ENCODE data around the gene ABCC6. TPM values are rescaled to one million over a fixed set of nuclear protein-coding genes. Genes with fewer than 3 reads are reported as not detected.

Gene ABCC6
- total RNA-seq, 1 experiment from 2014 or later: 2.9 TPM

DNA sequence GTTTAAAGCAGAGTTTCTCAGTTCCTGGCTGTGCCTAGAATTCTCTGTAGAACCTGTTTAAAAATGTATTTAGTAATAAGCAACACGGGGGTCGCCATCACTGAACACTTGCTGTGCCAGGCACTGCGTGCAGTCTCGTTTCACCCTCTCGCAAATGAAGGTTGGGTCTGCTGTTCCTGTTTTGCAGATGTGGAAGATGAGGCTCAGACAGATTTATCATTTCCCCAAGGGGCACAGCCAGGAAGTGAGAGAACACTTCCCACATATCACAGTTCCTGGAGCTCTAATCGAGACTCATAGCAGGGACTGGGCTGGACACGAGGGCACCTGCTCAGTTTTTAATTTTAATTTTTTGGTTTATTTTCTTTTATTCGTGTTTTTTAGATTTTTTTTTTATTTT is 122.7 kb downstream of the ABCC6 start:
- DNase-seq (ENCODE audit: low read depth, low spot score): no peak
- no peaks in the 10 kb centered on the region for H3K9me3 ChIP-seq (ENCODE audit: control insufficient read depth, insufficient read depth, low read depth, low read length)
- no peak for ATAC-seq
- BruUV-seq (replicated peaks): no TSS peak
- H3K27me3 ChIP-seq (ENCODE audit: control insufficient read depth, insufficient read depth, low read length): no peaks in the 10 kb centered on the region
- in situ Hi-C loops (cut with HindIII; ENCODE audit: low pct_unique_long_range_greater_than_20kb, low sequenced_read_pairs): no loop called here
- ChIA-PET CTCF (no interaction called here), POLR2A (no interaction called here)
- no peak overlapping the region for H3K4me3 ChIP-seq (ENCODE audit: low read depth in 2 of 2, low read length in 2 of 2)
- H3K27ac ChIP-seq (ENCODE audit: low read length): no peak overlapping the region
- H3K4me1 ChIP-seq (ENCODE audit: control insufficient read depth, insufficient read depth, low read length): peaks cover 18% of the 10 kb centered on the region
- peaks cover 23% of the 10 kb centered on the region; the same call in 1 of the 2 replicates for H3K36me3 ChIP-seq (ENCODE audit: control insufficient read depth, insufficient read depth, low read length)
- TF ChIP-seq REST (IDR thresholded peaks at IDR 0.05; ENCODE audit: insufficient read depth in 1 of 2, low read depth in 2 of 2, low read length in 1 of 2) (no peak), TCF7L2 (IDR thresholded peaks at IDR 0.05; ENCODE audit: low read depth, low read length) (no peak), POLR2AphosphoS5 (IDR thresholded peaks at IDR 0.05; ENCODE audit: low read depth, low read length) (no peak), SIN3A (IDR thresholded peaks at IDR 0.05; ENCODE audit: borderline replicate concordance, insufficient read depth, low read depth, low read length) (no peak)
- TF ChIP-seq, protein P1, sequence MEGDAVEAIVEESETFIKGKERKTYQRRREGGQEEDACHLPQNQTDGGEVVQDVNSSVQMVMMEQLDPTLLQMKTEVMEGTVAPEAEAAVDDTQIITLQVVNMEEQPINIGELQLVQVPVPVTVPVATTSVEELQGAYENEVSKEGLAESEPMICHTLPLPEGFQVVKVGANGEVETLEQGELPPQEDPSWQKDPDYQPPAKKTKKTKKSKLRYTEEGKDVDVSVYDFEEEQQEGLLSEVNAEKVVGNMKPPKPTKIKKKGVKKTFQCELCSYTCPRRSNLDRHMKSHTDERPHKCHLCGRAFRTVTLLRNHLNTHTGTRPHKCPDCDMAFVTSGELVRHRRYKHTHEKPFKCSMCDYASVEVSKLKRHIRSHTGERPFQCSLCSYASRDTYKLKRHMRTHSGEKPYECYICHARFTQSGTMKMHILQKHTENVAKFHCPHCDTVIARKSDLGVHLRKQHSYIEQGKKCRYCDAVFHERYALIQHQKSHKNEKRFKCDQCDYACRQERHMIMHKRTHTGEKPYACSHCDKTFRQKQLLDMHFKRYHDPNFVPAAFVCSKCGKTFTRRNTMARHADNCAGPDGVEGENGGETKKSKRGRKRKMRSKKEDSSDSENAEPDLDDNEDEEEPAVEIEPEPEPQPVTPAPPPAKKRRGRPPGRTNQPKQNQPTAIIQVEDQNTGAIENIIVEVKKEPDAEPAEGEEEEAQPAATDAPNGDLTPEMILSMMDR (IDR thresholded peaks at IDR 0.05): no peak
- intact Hi-C loops (cut with micrococcal nuclease; ENCODE audit: unreplicated experiment): no loop called here

- CTCF ChIA-PET: no interaction called here
- in situ Hi-C loops (cut with HindIII; ENCODE audit: low pct_unique_long_range_greater_than_20kb, low sequenced_read_pairs): no loop called here
- Histone ChIP-seq H3K27ac (ENCODE audit: low read length) (no peak overlapping the region), H3K4me1 (ENCODE audit: control insufficient read depth, insufficient read depth, low read length) (peaks cover 19% of the 10 kb centered on the region), H3K27me3 (ENCODE audit: control insufficient read depth, insufficient read depth, low read length) (no peaks in the 10 kb centered on the region), H3K9me3 (ENCODE audit: control insufficient read depth, insufficient read depth, low read depth, low read length) (no peaks in the 10 kb centered on the region), H3K36me3 (ENCODE audit: control insufficient read depth, insufficient read depth, low read length) (peaks cover 24% of the 10 kb centered on the region; the same call in 1 of the 2 replicates), H3K4me3 (ENCODE audit: low read depth in 2 of 2, low read length in 2 of 2) (no peak overlapping the region)
- intact Hi-C loops (cut with micrococcal nuclease; ENCODE audit: unreplicated experiment): no loop called here
- BruUV-seq (replicated peaks): no TSS peak
- POLR2A ChIA-PET: no interaction called here
- DNase-seq (ENCODE audit: low read depth, low spot score): no peak
- TF ChIP-seq TCF7L2 (IDR thresholded peaks at IDR 0.05; ENCODE audit: low read depth, low read length) (no peak), REST (IDR thresholded peaks at IDR 0.05; ENCODE audit: insufficient read depth in 1 of 2, low read depth in 2 of 2, low read length in 1 of 2) (no peak), SIN3A (IDR thresholded peaks at IDR 0.05; ENCODE audit: borderline replicate concordance, insufficient read depth, low read depth, low read length) (no peak), POLR2AphosphoS5 (IDR thresholded peaks at IDR 0.05; ENCODE audit: low read depth, low read length) (no peak)
- TF ChIP-seq, protein P1 (IDR thresholded peaks at IDR 0.05): no peak
- no peak for ATAC-seq
Observed at GRCh38 chr16:16099320-16099719, 124.0 kb downstream of the ABCC6 start.

Other genes starting within 250 kb of the ABCC6 start
- gene NOMO3, start 9.0 kb upstream of the ABCC6 start, total RNA-seq (2021; ENCODE audit: unreplicated experiment): 102 TPM
- 5.6 TPM for gene NPIPA7, start 155.6 kb upstream of the ABCC6 start, total RNA-seq (2021; ENCODE audit: unreplicated experiment)